Upper lobe of left lung (tissue), 6 donors: Measurements from ENCODE around the gene LHFPL2. TPM values are rescaled to one million over a fixed set of nuclear protein-coding genes. Genes with fewer than 3 reads are reported as not detected.

ENCODE experiments used
- ATAC-seq, 2 donors: fragments of 200-7000 bp; cut with Tn5 transposase; one replicate each; pipeline ENCODE4 v1.9.1; 2022; ENCODE audit warnings: mild to moderate bottlenecking in 2 of 2, moderate library complexity in 2 of 2; ENCODE audit not compliant: low FRiP score in 2 of 2
- DNase-seq, 2 donors: peaks; one replicate each; pipeline ENCODE4 v3.0.0-alpha.2; 2019 to 2020
- H3K27ac ChIP-seq, 4 donors: fragments of 200-600 bp; sonication (generic); one replicate each; pipeline ENCODE4 v1.5.1; 2016 to 2019
- H3K27me3 ChIP-seq, 4 donors: fragments of 200-600 bp; sonication (generic); one replicate each; pipeline ENCODE4 v1.5.1; 2017 to 2019
- H3K36me3 ChIP-seq, 4 donors: fragments of 200-600 bp; sonication (generic); one replicate each; pipeline ENCODE4 v1.5.1; 2016 to 2019
- H3K4me1 ChIP-seq, 4 donors: fragments of 200-600 bp; sonication (generic); one replicate each; pipeline ENCODE4 v1.5.1; 2018 to 2019
- H3K4me3 ChIP-seq, 4 donors: fragments of 200-600 bp; sonication (generic); one replicate each; pipeline ENCODE4 v1.5.1; 2017 to 2019; ENCODE audit warnings: mild to moderate bottlenecking in 2 of 4, moderate library complexity in 1 of 4
- H3K9me3 ChIP-seq, 4 donors: fragments of 200-600 bp; sonication (generic); one replicate each; pipeline ENCODE4 v1.5.1; 2018 to 2019
- CTCF ChIP-seq, 6 experiments: fragments of 450-650 bp in 4 of 6; fragments of 200-600 bp in 2 of 6; sonication (generic) in 2 of 6; IDR thresholded peaks; one replicate each; pipeline ENCODE4 v1.5.1; 2016 to 2019; ENCODE audit warnings: antibody characterized with exemption in 6 of 6
- EP300 ChIP-seq, 4 donors: sonication (generic); formaldehyde crosslinking; IDR thresholded peaks; one replicate each; pipeline ENCODE4 v1.5.1; 2017; ENCODE audit warnings: antibody characterized with exemption in 4 of 4, control low read depth in 2 of 4
- POLR2A ChIP-seq, 4 donors: fragments of 450-650 bp; IDR thresholded peaks; one replicate each; pipeline ENCODE4 v1.5.1; 2016 to 2017; ENCODE audit warnings: antibody characterized with exemption in 4 of 4, mild to moderate bottlenecking in 2 of 4
- POLR2AphosphoS5 ChIP-seq, 2 donors: sonication (generic); formaldehyde crosslinking; IDR thresholded peaks; one replicate each; pipeline ENCODE4 v1.5.1; 2017; ENCODE audit warnings: antibody characterized with exemption in 2 of 2
- WGBS, 2 donors: methylation state at CpG; one replicate each; pipeline ENCODE4 v1.1.5; 2017 to 2018; 5-methylcytosine and 5-hydroxymethylcytosine counted together
- total RNA-seq, 6 donors: library from RNA; depleted of rRNA in 4 of 6; stranded (reverse); fragments of >200 nt in 4 of 6; gene quantifications; one replicate each; pipeline versions ENCODE4 v1.1.0 to v1.2.1, GENCODE V29; 2016 to 2021
- donor health status: DM: no; HTN: no; CAD: no; lungs with moderate emphysema.
- donor health status: DM: no; HTN: yes; CAD: no; lungs with severe emphysema.

LHFPL2 gene
- total RNA-seq, 6 donors from 2014 or later, result 17.3 to 69.5 (median 32.9) TPM

GRCh38 chr5:78647351-78647818 lies 1.2 kb downstream of the LHFPL2 start:
- Histone ChIP-seq H3K9me3 (no peaks in the 10 kb centered on the region), H3K36me3 (no peaks in the 10 kb centered on the region), H3K27ac (peak overlapping the region; percentile 84 to 93 (median 92)), H3K4me3 (peak overlapping the region; percentile 26 to 87 (median 84)), H3K4me1 (peaks cover 9 to 21% (median 16%) of the 10 kb centered on the region in 4 donors), H3K27me3 (peaks cover 0 to 5% (median 0%) of the 10 kb centered on the region in 4 donors)
- TF ChIP-seq EP300 (IDR thresholded peaks at IDR 0.05) (no peak), POLR2A (IDR thresholded peaks at IDR 0.05) (no peak), CTCF (IDR thresholded peaks at IDR 0.05) (no peak), POLR2AphosphoS5 (IDR thresholded peaks at IDR 0.05) (no peak)
- DNase-seq, result no peak
- ATAC-seq, result no peak
- 3 to 4% methylated on average over 17 of the region's 17 CpGs for WGBS, 2 donors

GRCh38 chr5:78644741-78645300 lies 3.8 kb downstream of the LHFPL2 start:
- DNase-seq (no peak), ATAC-seq (no peak)
- H3K4me1 ChIP-seq, result peaks cover 9 to 21% (median 16%) of the 10 kb centered on the region in 4 donors
- no peaks in the 10 kb centered on the region for H3K9me3 ChIP-seq
- H3K27me3 ChIP-seq, result peaks cover 0 to 5% (median 0%) of the 10 kb centered on the region in 4 donors
- WGBS, 2 donors, result 42 to 74% methylated on average over 2 of the region's 2 CpGs
- TF ChIP-seq POLR2A (IDR thresholded peaks at IDR 0.05) (no peak), EP300 (IDR thresholded peaks at IDR 0.05) (no peak), CTCF (IDR thresholded peaks at IDR 0.05) (no peak), POLR2AphosphoS5 (IDR thresholded peaks at IDR 0.05) (no peak)
- H3K4me3 ChIP-seq, result no peak overlapping the region
- H3K36me3 ChIP-seq, result no peaks in the 10 kb centered on the region
- no peak overlapping the region for H3K27ac ChIP-seq

- H3K4me1 ChIP-seq, result peaks cover 9 to 20% (median 17%) of the 10 kb centered on the region in 4 donors
- 93 to 97% methylated on average over 3 of the region's 3 CpGs for WGBS, 2 donors
Measured at GRCh38 chr5:78644129-78644528, 4.4 kb downstream of the LHFPL2 start.

GRCh38 chr5:78642701-78643100 lies 5.9 kb downstream of the LHFPL2 start:
- 96 to 100% methylated on average over 1 of the region's 1 CpG for WGBS, 2 donors

More at GRCh38 chr5:78644129-78644528, 4.4 kb downstream of the LHFPL2 start:
- ATAC-seq (no peak), DNase-seq (no peak)
- peaks cover 0 to 5% (median 0%) of the 10 kb centered on the region in 4 donors for H3K27me3 ChIP-seq
- TF ChIP-seq POLR2A (IDR thresholded peaks at IDR 0.05) (no peak), CTCF (IDR thresholded peaks at IDR 0.05) (no peak), EP300 (IDR thresholded peaks at IDR 0.05) (no peak), POLR2AphosphoS5 (IDR thresholded peaks at IDR 0.05) (no peak)
- no peaks in the 10 kb centered on the region for H3K36me3 ChIP-seq
- H3K9me3 ChIP-seq, result no peaks in the 10 kb centered on the region
- H3K27ac ChIP-seq, result no peak overlapping the region
- H3K4me3 ChIP-seq, result no peak overlapping the region

More at GRCh38 chr5:78642701-78643100, 5.9 kb downstream of the LHFPL2 start:
- no peak for DNase-seq
- Histone ChIP-seq H3K27ac (no peak overlapping the region), H3K27me3 (no peaks in the 10 kb centered on the region), H3K9me3 (no peaks in the 10 kb centered on the region), H3K36me3 (no peaks in the 10 kb centered on the region), H3K4me3 (no peak overlapping the region), H3K4me1 (peaks cover 11 to 24% (median 19%) of the 10 kb centered on the region in 4 donors)
- TF ChIP-seq POLR2A (IDR thresholded peaks at IDR 0.05), result no peak
- TF ChIP-seq EP300 (IDR thresholded peaks at IDR 0.05), result no peak
- no peak for TF ChIP-seq CTCF (IDR thresholded peaks at IDR 0.05)
- TF ChIP-seq POLR2AphosphoS5 (IDR thresholded peaks at IDR 0.05), result no peak
- no peak for ATAC-seq
